HCT116 (cell line): ENCODE data around the gene PRKG1.

Experiments
- EZH2 ChIP-seq: fragments of 200-600 bp; sonication (generic); IDR thresholded peaks from 2 replicates; pipeline ENCODE4 v1.6.1; 2017; ENCODE audit warnings: antibody characterized with exemption, mixed run types
- JUND ChIP-seq: IDR thresholded peaks from 2 replicates; pipeline ENCODE4 v1.6.1; 2012
- POLR2A ChIP-seq: IDR thresholded peaks from 2 replicates; pipeline ENCODE4 v1.7.0; 2011; ENCODE audit warnings: borderline replicate concordance; ENCODE audit not compliant: insufficient read depth, insufficient read length; ENCODE audit errors: extremely low read depth
- POLR2AphosphoS5 ChIP-seq: IDR thresholded peaks from 2 replicates; pipeline ENCODE4 v1.6.1; 2011; ENCODE audit warnings: mild to moderate bottlenecking, low read depth, low read length, moderate library complexity
- RAD21 ChIP-seq: IDR thresholded peaks from 2 replicates; pipeline ENCODE4 v1.6.1; 2012; ENCODE audit warnings: low read depth, mild to moderate bottlenecking
- SIN3A ChIP-seq: IDR thresholded peaks from 2 replicates; pipeline ENCODE4 v1.6.1; 2012; ENCODE audit warnings: low read depth
- SP1 ChIP-seq: IDR thresholded peaks from 2 replicates; pipeline ENCODE4 v1.6.1; 2012; ENCODE audit warnings: low read depth
- ZFX ChIP-seq: fragments of 450-650 bp; IDR thresholded peaks from 2 replicates; pipeline ENCODE4 v1.6.1; 2017
- ZNF274 ChIP-seq: fragments of 200-500 bp; sonication (Bioruptor generic); IDR thresholded peaks from 2 replicates; pipeline ENCODE4 v1.6.1; 2014; ENCODE audit warnings: mild to moderate bottlenecking, low read depth, low read length, inconsistent platforms
- TF ChIP-seq, protein P1 (sequence below), 3 experiments: fragments of 200-600 bp in 1 of 3; sonication (generic) in 1 of 3; IDR thresholded peaks in 2 of 3; conservative IDR thresholded peaks in 1 of 3; 2 replicates each; pipeline ENCODE4 v1.5.1; 2012 to 2017; ENCODE audit warnings: low read depth in 2 of 3, low read length in 2 of 3, antibody characterized with exemption in 1 of 3, borderline replicate concordance in 1 of 3, control low read depth in 1 of 3, mild to moderate bottlenecking in 1 of 3, mixed read lengths in 1 of 3, mixed run types in 1 of 3, moderate library complexity in 1 of 3; ENCODE audit not compliant: insufficient read depth in 1 of 3
- TF ChIP-seq, protein P2 (sequence below): IDR thresholded peaks from 2 replicates; pipeline ENCODE4 v1.6.1; 2012
- TF ChIP-seq, protein P3 (sequence below): IDR thresholded peaks from 2 replicates; pipeline ENCODE4 v1.6.1; 2011; ENCODE audit warnings: mild to moderate bottlenecking, low read length, moderate library complexity; ENCODE audit not compliant: insufficient replicate concordance; ENCODE audit errors: extremely low read depth

DNA sequence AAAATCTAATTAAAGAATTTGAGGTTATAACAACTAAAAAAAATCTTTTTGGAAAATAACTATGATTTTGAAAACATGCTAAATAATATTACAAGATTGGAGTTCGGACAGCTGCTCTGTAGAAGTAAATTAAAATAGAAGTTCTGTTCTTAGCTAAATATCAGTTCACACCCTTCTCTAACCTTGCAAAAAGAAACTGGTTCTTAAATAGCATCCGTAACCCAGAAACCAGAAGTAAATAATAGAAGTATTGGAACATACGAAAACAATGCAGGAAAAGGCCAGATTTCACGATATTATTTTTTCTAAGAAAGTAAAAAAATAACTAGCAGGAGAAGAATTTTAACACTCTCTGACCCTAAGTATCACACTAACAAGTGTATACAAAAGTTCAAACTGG lies 164.7 kb downstream of the PRKG1 start:
- TF ChIP-seq EZH2, result no peak
- TF ChIP-seq, protein P1, sequence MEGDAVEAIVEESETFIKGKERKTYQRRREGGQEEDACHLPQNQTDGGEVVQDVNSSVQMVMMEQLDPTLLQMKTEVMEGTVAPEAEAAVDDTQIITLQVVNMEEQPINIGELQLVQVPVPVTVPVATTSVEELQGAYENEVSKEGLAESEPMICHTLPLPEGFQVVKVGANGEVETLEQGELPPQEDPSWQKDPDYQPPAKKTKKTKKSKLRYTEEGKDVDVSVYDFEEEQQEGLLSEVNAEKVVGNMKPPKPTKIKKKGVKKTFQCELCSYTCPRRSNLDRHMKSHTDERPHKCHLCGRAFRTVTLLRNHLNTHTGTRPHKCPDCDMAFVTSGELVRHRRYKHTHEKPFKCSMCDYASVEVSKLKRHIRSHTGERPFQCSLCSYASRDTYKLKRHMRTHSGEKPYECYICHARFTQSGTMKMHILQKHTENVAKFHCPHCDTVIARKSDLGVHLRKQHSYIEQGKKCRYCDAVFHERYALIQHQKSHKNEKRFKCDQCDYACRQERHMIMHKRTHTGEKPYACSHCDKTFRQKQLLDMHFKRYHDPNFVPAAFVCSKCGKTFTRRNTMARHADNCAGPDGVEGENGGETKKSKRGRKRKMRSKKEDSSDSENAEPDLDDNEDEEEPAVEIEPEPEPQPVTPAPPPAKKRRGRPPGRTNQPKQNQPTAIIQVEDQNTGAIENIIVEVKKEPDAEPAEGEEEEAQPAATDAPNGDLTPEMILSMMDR (IDR thresholded peaks at IDR 0.05 in 2 of 3, conservative IDR thresholded peaks at IDR 0.05 in 1 of 3; ENCODE audit: borderline replicate concordance in 1 of 3, insufficient read depth in 1 of 3, low read depth in 2 of 3, low read length in 2 of 3), result no peak
- TF ChIP-seq, protein P2, sequence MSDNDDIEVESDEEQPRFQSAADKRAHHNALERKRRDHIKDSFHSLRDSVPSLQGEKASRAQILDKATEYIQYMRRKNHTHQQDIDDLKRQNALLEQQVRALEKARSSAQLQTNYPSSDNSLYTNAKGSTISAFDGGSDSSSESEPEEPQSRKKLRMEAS, result no peak
- no peak for TF ChIP-seq POLR2A
- no peak for TF ChIP-seq POLR2AphosphoS5
- no peak for TF ChIP-seq RAD21
- TF ChIP-seq ZFX, result no peak
- no peak for TF ChIP-seq SIN3A
- no peak for TF ChIP-seq JUND
- TF ChIP-seq ZNF274, result no peak
- TF ChIP-seq SP1, result no peak
- TF ChIP-seq, protein P3, sequence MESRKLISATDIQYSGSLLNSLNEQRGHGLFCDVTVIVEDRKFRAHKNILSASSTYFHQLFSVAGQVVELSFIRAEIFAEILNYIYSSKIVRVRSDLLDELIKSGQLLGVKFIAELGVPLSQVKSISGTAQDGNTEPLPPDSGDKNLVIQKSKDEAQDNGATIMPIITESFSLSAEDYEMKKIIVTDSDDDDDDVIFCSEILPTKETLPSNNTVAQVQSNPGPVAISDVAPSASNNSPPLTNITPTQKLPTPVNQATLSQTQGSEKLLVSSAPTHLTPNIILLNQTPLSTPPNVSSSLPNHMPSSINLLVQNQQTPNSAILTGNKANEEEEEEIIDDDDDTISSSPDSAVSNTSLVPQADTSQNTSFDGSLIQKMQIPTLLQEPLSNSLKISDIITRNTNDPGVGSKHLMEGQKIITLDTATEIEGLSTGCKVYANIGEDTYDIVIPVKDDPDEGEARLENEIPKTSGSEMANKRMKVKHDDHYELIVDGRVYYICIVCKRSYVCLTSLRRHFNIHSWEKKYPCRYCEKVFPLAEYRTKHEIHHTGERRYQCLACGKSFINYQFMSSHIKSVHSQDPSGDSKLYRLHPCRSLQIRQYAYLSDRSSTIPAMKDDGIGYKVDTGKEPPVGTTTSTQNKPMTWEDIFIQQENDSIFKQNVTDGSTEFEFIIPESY, result no peak
